GM20000 (cell line): ENCODE results near the gene DOK7.

Source experiments
- DNase-seq: peaks from one replicate; pipeline ENCODE4 v3.0.0; 2012; ENCODE audit warnings: low spot score
- TF ChIP-seq, protein P1 (sequence below): IDR thresholded peaks from 2 replicates; pipeline ENCODE4 v1.5.1; 2012; ENCODE audit warnings: mild to moderate bottlenecking, control low read depth; ENCODE audit errors: extremely low read depth, missing control alignments

Gene DOK7

DNA sequence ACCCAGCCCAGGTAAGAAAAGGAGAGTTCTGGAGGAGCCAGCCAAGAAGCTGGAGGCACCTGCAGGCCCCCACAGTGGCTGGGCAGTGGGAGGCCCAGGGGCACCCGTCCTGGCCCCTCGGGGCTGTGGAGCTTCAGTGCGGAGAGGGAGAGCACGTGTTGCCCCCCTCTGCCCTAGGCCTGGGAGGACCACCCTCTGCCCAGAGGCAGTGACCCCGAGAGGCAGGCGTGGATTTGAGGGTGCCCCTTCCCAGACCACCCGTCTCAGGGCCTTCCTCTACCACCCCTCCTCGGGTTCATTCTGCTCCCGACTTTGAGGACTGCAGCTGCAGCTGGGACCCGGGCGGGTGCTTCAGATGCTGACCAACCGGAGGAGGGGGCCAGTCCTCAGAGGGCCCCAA is 33.5 kb upstream of the DOK7 start:
- no peak for DNase-seq
- TF ChIP-seq, protein P1, sequence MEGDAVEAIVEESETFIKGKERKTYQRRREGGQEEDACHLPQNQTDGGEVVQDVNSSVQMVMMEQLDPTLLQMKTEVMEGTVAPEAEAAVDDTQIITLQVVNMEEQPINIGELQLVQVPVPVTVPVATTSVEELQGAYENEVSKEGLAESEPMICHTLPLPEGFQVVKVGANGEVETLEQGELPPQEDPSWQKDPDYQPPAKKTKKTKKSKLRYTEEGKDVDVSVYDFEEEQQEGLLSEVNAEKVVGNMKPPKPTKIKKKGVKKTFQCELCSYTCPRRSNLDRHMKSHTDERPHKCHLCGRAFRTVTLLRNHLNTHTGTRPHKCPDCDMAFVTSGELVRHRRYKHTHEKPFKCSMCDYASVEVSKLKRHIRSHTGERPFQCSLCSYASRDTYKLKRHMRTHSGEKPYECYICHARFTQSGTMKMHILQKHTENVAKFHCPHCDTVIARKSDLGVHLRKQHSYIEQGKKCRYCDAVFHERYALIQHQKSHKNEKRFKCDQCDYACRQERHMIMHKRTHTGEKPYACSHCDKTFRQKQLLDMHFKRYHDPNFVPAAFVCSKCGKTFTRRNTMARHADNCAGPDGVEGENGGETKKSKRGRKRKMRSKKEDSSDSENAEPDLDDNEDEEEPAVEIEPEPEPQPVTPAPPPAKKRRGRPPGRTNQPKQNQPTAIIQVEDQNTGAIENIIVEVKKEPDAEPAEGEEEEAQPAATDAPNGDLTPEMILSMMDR, result no peak

DNA sequence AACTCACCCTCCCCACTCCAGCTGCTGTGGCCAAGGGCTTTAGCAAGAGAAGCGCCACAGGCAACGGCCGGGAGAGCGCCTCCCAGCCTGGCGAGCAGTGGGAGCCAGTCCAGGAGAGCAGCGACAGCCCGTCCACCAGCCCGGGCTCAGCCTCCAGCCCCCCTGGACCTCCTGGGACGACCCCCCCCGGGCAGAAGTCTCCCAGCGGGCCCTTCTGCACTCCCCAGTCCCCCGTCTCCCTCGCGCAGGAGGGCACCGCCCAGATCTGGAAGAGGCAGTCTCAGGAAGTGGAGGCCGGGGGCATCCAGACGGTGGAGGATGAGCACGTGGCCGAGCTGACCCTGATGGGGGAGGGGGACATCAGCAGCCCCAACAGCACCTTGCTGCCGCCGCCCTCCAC is 32.6 kb upstream of the DOK7 start:
- no peak for DNase-seq
- TF ChIP-seq, protein P1, result no peak

DNA sequence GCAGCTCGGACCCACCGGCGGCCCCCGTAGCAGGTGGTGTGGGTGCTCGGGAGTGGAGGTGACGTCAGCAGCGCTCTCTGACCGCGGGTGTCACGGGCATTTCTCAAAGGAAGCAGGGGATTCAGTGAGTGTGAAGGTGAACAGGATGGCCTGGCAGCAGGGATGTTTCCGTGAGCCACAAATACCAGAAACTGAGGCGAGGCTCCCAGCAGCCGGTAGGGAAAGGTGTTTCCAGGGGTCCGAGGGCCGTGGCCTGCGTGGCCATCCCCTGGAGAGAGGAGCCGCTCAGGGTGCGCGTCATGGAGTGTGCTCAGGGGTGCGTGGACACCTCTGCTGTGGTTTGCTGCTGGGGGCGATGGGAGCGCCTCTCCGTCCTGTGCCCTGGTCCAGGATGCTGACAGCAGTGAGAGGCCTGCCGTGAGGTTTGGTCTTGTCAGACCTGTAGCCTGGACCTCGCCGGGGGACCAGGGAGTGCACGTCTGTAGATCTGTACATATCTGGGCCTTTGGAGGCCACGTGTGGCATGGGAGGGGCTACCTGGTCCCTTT is 31.6 kb upstream of the DOK7 start:
- TF ChIP-seq, protein P1, result no peak
- no peak for DNase-seq

DNA sequence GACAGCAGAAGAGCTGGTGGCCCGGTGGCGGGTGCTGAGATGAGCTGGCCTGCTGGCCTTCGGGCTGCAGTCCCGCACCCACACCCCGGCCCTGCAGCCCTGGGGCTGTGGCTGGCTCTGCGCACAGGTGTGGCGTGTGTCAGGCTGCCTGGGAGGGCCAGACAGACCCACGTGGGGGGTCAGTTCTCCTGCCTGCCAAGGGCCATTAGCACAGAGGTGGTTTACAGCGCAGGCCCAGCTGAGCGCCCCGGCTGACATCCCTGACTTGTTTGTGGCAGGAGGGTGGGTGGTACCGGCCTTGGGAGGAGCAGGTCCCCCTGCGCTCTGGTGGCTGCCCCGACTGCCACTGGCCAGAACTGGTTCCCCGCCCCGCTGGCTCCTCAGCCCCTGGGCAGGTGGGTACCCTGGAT is 30.7 kb upstream of the DOK7 start:
- DNase-seq, result no peak
- TF ChIP-seq, protein P1, result no peak

DNA sequence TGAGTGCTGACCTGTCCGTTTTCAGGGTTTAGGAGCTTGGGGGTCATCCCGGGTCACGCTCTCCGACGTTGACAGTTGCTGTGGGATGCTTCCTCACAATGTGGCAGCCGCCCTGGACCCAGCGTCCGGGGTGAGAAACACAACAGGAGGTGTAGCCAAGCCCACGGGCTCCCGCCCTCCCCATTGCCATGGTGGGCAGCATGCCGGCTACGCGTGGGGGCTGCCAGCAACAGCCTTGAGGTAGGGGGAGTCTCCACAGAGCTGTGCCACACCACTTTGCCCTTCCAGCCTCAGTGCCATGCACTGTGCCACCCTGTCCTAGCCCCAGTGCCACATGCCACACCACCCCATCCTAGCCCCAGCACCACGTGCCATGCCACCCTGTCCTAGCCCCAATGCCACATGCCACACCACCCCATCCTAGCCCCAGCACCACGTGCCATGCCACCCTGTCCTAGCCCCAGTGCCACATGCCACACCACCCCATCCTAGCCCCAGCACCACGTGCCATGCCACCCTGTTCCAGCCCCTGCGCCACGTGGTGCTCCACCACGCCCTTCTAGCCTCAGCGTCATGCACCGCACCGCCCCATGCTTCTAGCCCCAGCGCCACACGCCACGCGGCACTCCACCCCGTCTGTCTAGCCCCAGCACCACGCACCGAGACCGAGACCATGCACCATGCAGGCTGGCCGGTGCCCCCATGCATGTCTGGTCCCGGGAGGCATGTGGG is 29.8 kb upstream of the DOK7 start:
- DNase-seq, result no peak
- TF ChIP-seq, protein P1, result no peak

DNA sequence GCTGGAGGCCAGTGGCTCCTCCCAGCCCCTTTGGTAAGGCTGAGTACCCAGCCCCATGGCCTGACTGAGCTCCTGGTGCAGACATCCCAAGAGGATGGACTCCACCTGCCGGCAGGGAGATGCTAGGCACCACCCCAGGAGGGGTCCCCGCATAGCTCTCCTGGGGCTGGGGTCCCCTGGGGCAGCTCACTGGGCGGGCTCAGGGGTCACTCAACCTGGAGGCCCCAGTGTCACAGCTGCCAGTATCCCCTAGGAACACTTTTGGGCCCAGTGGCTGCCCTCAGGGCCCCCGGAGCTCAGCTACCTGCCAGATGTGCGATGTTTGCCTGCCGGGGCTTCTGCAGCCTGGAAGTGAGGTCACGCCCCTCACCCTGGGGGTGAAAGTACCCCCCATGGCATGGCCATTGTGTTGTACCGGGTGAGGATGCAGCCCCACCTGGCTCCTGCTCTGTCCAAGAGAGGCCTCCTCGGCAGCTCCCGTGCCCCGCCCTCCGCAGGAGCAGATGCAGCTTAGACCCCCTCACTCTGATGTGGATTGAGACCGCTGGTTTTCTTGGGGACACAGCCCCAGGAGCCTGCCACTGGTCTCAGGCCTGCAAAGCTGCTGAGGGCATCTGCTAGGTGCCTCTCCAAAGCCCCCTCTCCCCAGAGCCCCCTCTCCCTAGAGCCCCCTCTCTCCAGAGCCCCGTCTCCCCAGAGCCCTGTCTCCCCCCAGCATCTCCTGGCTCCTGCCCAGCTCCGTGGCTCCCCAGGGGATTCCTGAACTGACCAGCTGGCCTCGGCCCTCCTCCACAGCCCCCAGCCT is 28.0 kb upstream of the DOK7 start:
- no peak for DNase-seq
- TF ChIP-seq, protein P1, result no peak

DNA sequence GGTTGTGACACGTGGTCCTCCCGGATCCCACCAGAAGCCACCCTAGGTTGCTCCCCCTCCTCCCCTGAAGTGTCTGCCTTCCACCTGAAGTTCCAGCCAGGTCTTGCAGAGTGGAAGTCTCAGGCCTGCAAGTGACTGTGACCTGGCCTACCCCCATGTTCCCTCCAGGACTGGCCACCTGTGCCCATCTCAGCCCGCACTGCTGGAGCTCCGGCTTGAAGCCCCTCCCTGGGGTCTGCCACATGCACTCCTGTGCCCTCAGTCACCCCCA is 27.5 kb upstream of the DOK7 start:
- TF ChIP-seq, protein P1, result no peak

More for the DNA sequence above, 27.5 kb upstream of the DOK7 start:
- no peak for DNase-seq
